Measurements from ENCODE around the gene ACTL9. TPM values are rescaled to one million over a fixed set of nuclear protein-coding genes. Genes with fewer than 3 reads are reported as not detected.

The ACTL9 gene
- total RNA-seq, 1 experiment from 2014 or later, result not detected

DNA sequence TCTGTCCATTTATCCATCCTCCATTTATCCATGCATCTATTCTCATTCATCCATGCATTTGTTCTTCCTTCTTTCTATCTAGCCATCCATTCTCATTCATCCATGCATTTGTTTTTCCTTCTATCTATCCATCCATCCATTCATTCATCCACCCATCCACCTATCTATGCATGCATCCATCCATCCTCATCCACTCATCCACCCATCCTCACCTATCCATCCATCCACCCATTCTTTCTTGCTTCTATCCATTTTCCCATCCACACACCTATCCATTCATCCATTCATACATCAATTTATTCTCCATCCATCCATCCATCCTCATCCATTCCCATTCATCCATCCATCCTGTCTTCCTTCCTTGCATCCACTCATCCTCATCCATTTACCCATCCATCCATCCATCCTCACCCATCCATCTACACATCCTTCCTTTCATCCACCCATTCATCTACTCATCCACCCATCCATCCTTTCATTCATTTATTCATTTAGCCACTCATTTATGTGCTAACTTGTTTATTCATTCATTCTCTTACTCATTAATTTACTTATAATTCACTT is 20.3 kb downstream of the ACTL9 start:
- POLR2A ChIA-PET, result no interaction called here
- TF ChIP-seq KAT7 (CRISPR knock-in tag; IDR thresholded peaks at IDR 0.05; ENCODE audit: borderline replicate concordance), result no peak
- TF ChIP-seq, protein P1, sequence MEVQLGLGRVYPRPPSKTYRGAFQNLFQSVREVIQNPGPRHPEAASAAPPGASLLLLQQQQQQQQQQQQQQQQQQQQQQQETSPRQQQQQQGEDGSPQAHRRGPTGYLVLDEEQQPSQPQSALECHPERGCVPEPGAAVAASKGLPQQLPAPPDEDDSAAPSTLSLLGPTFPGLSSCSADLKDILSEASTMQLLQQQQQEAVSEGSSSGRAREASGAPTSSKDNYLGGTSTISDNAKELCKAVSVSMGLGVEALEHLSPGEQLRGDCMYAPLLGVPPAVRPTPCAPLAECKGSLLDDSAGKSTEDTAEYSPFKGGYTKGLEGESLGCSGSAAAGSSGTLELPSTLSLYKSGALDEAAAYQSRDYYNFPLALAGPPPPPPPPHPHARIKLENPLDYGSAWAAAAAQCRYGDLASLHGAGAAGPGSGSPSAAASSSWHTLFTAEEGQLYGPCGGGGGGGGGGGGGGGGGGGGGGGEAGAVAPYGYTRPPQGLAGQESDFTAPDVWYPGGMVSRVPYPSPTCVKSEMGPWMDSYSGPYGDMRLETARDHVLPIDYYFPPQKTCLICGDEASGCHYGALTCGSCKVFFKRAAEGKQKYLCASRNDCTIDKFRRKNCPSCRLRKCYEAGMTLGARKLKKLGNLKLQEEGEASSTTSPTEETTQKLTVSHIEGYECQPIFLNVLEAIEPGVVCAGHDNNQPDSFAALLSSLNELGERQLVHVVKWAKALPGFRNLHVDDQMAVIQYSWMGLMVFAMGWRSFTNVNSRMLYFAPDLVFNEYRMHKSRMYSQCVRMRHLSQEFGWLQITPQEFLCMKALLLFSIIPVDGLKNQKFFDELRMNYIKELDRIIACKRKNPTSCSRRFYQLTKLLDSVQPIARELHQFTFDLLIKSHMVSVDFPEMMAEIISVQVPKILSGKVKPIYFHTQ (CRISPR knock-in tag; IDR thresholded peaks at IDR 0.05), result no peak
- no peak for TF ChIP-seq GABPB1 (CRISPR knock-in tag; IDR thresholded peaks at IDR 0.05)
- no peak for TF ChIP-seq ZNF263 (CRISPR knock-in tag; IDR thresholded peaks at IDR 0.05; ENCODE audit: low read depth)
- TF ChIP-seq, protein P2, sequence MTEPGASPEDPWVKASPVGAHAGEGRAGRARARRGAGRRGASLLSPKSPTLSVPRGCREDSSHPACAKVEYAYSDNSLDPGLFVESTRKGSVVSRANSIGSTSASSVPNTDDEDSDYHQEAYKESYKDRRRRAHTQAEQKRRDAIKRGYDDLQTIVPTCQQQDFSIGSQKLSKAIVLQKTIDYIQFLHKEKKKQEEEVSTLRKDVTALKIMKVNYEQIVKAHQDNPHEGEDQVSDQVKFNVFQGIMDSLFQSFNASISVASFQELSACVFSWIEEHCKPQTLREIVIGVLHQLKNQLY (CRISPR knock-in tag; IDR thresholded peaks at IDR 0.05), result no peak
- TF ChIP-seq, protein P3, sequence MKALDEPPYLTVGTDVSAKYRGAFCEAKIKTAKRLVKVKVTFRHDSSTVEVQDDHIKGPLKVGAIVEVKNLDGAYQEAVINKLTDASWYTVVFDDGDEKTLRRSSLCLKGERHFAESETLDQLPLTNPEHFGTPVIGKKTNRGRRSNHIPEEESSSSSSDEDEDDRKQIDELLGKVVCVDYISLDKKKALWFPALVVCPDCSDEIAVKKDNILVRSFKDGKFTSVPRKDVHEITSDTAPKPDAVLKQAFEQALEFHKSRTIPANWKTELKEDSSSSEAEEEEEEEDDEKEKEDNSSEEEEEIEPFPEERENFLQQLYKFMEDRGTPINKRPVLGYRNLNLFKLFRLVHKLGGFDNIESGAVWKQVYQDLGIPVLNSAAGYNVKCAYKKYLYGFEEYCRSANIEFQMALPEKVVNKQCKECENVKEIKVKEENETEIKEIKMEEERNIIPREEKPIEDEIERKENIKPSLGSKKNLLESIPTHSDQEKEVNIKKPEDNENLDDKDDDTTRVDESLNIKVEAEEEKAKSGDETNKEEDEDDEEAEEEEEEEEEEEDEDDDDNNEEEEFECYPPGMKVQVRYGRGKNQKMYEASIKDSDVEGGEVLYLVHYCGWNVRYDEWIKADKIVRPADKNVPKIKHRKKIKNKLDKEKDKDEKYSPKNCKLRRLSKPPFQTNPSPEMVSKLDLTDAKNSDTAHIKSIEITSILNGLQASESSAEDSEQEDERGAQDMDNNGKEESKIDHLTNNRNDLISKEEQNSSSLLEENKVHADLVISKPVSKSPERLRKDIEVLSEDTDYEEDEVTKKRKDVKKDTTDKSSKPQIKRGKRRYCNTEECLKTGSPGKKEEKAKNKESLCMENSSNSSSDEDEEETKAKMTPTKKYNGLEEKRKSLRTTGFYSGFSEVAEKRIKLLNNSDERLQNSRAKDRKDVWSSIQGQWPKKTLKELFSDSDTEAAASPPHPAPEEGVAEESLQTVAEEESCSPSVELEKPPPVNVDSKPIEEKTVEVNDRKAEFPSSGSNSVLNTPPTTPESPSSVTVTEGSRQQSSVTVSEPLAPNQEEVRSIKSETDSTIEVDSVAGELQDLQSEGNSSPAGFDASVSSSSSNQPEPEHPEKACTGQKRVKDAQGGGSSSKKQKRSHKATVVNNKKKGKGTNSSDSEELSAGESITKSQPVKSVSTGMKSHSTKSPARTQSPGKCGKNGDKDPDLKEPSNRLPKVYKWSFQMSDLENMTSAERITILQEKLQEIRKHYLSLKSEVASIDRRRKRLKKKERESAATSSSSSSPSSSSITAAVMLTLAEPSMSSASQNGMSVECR (CRISPR knock-in tag; IDR thresholded peaks at IDR 0.05; ENCODE audit: borderline replicate concordance), result no peak
- TF ChIP-seq, protein P4, sequence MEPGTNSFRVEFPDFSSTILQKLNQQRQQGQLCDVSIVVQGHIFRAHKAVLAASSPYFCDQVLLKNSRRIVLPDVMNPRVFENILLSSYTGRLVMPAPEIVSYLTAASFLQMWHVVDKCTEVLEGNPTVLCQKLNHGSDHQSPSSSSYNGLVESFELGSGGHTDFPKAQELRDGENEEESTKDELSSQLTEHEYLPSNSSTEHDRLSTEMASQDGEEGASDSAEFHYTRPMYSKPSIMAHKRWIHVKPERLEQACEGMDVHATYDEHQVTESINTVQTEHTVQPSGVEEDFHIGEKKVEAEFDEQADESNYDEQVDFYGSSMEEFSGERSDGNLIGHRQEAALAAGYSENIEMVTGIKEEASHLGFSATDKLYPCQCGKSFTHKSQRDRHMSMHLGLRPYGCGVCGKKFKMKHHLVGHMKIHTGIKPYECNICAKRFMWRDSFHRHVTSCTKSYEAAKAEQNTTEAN (CRISPR knock-in tag; IDR thresholded peaks at IDR 0.05), result no peak
- TF ChIP-seq, protein P5, sequence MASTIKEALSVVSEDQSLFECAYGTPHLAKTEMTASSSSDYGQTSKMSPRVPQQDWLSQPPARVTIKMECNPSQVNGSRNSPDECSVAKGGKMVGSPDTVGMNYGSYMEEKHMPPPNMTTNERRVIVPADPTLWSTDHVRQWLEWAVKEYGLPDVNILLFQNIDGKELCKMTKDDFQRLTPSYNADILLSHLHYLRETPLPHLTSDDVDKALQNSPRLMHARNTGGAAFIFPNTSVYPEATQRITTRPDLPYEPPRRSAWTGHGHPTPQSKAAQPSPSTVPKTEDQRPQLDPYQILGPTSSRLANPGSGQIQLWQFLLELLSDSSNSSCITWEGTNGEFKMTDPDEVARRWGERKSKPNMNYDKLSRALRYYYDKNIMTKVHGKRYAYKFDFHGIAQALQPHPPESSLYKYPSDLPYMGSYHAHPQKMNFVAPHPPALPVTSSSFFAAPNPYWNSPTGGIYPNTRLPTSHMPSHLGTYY (CRISPR knock-in tag; IDR thresholded peaks at IDR 0.05), result no peak
- TF ChIP-seq, protein P6, sequence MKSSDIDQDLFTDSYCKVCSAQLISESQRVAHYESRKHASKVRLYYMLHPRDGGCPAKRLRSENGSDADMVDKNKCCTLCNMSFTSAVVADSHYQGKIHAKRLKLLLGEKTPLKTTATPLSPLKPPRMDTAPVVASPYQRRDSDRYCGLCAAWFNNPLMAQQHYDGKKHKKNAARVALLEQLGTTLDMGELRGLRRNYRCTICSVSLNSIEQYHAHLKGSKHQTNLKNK (CRISPR knock-in tag; IDR thresholded peaks at IDR 0.05), result no peak
- TF ChIP-seq PRRX2 (CRISPR knock-in tag; IDR thresholded peaks at IDR 0.05), result no peak
- TF ChIP-seq, protein P7, sequence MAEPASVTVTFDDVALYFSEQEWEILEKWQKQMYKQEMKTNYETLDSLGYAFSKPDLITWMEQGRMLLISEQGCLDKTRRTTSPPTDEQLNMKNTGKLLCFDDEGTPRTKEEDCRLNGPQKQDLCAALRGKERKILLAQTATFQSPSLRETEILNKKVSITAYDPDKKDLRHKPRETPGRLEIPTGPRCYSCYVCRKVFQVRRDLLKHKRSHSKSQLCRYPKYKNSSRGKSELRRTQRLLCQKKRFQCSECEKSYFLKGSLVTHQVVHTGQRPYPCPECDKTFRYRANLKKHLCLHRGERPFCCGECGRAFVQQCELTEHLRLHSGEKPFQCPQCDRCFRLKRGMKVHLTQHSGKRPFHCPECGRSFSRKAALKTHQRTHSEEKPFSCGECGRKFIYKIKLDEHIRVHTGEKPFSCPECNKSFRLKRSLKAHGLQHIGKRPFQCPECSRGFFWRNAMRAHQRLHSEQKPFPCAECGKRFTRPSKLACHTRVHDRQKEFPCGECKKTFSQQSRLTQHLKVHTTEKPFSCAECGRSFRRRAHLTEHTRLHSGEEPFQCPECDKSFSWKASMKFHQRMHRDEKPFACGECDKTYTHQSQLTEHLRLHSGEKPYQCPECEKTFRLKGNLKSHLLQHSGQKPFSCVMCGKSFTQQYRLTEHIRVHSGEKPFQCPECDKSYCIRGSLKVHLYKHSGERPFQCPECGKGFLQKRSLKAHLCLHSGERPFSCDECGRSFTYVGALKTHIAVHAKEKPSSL (CRISPR knock-in tag; conservative IDR thresholded peaks at IDR 0.05), result no peak
- TF ChIP-seq, protein P8, sequence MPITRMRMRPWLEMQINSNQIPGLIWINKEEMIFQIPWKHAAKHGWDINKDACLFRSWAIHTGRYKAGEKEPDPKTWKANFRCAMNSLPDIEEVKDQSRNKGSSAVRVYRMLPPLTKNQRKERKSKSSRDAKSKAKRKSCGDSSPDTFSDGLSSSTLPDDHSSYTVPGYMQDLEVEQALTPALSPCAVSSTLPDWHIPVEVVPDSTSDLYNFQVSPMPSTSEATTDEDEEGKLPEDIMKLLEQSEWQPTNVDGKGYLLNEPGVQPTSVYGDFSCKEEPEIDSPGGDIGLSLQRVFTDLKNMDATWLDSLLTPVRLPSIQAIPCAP (CRISPR knock-in tag; IDR thresholded peaks at IDR 0.05), result no peak
- no peak for TF ChIP-seq ZNF671 (CRISPR knock-in tag; IDR thresholded peaks at IDR 0.05)
- TF ChIP-seq FOXK1 (CRISPR knock-in tag; IDR thresholded peaks at IDR 0.05), result no peak
- TF ChIP-seq, protein P9, sequence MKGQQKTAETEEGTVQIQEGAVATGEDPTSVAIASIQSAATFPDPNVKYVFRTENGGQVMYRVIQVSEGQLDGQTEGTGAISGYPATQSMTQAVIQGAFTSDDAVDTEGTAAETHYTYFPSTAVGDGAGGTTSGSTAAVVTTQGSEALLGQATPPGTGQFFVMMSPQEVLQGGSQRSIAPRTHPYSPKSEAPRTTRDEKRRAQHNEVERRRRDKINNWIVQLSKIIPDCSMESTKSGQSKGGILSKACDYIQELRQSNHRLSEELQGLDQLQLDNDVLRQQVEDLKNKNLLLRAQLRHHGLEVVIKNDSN (CRISPR knock-in tag; IDR thresholded peaks at IDR 0.05), result no peak
- no peak for TF ChIP-seq ATF1 (CRISPR knock-in tag; IDR thresholded peaks at IDR 0.05)
- CTCF ChIA-PET, result no interaction called here

More for the DNA sequence above, 20.3 kb downstream of the ACTL9 start:
- peaks cover 12% of the 10 kb centered on the region for H3K27me3 Mint-ChIP-seq (ENCODE audit: low read depth)
- H3K9me3 Mint-ChIP-seq, result peaks cover 69% of the 10 kb centered on the region
- ATAC-seq, result no peak
- H3K36me3 Mint-ChIP-seq, result peaks cover 24% of the 10 kb centered on the region
- H3K4me3 Mint-ChIP-seq, result no peak overlapping the region
- DNase-seq (ENCODE audit: low spot score), result no peak
- H3K27ac Mint-ChIP-seq, result no peak overlapping the region
- no peaks in the 10 kb centered on the region for H3K4me1 Mint-ChIP-seq

All from WTC11 (cell line).